B cell (primary cell): Measurements from ENCODE around the gene CHRNA4.

Experiments used
- CTCF ChIP-seq: fragments of 200-600 bp; IDR thresholded peaks from one replicate; pipeline ENCODE4 v1.8.0; 2022; ENCODE audit warnings: antibody characterized with exemption, mild to moderate bottlenecking
- EZH2 ChIP-seq: IDR thresholded peaks from 2 replicates; pipeline ENCODE4 v1.6.1; 2012; ENCODE audit warnings: borderline replicate concordance, low read depth, mild to moderate bottlenecking, moderate library complexity, low read length; ENCODE audit not compliant: insufficient read depth, poor library complexity, severe bottlenecking

DNA sequence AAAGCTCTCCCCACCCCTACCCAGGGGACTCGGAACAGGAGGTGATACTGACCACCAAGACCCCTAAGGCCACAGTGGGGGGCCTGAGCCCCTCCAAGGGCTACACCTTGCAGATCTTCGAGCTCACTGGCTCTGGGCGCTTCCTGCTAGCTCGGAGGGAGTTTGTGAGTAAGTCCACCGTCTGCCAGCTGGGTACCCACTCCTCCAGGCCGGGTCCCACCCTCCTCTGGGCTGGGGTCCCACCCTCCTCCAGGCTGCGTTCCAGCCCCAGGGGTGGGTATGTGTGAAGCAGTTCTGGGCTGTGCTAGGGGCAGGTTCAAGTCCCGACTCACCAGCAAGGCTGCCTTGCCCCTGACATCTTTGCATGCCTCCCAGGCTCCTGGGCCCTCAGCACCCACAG, 55.8 kb downstream of the CHRNA4 start:
- TF ChIP-seq EZH2 (no peak), CTCF (no peak)
